Measurements from ENCODE around the gene CCDC50.

The CCDC50 gene

DNA sequence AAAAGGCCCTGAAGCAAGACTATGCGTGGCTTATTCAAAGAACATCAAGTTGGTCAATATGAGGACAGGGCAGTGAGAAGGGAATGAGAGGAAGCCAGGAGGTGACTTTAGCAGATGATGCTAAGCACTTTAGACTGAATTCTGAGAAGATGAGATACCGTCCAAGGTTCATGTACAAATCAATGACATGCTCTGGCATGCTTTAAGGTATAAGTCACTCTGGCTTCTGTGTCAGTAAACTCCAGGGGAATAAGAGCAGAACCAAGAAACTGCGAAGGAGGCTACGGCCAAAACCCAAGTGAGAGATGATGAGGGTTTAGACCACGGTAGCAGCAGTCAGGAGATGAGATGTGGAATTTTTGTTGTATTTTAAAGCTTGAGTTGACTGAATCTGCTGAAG lies 8.9 kb upstream of the CCDC50 start:
- DNase-seq = no peak

DNA sequence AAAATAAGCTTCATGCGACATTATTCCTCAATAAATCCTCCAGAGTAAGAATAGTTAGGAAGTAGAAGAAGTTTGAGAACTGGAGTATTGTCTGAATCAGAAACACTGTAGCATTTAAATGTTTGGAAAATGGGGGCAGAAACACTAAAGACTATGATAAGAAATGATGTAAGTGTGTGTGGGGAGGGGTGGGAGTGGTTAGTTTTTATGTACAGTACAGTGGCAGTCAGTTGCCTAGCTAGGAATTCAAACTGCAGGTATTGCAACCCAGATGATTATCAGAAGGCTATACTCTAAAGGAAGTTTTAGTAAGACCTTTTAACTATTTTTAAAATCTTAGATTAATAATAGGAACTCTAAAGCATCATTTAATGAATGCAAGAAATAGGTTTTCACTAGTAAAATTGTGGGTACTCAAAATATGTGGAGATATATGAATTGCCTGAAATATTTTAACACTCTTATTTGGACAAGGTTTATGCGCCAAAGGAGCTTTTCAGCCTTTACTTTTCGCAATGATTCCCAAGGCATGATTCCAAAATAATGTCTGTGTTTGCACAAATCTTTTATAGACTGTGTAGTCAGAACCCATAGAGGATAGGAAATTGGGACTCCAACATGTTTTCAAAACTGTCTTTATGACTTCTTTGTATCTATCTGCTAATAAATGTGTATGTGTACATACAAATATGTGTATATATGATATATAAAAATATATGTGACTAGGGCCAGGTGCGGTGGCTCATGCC lies 8.0 kb upstream of the CCDC50 start:
- DNase-seq = no peak

DNA sequence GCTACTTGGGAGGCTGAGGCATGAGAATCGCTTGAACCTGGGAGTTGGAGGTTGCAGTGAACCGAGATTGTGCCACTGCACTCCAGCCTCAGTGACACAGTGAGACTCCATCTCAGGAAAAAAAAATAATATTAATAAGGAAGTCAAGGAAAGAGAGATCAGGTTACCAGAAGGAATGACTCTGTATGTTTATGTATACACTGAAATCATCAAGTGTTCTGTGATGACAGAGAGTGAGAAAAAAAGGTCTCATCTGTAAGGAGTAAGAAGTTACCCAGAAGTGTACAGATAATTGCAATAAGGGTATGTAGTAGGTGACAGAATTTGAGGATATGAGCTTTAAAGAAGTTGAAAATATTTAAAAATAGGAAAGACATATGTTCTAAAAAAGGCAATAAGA lies 4.3 kb upstream of the CCDC50 start:
- no peak for DNase-seq

DNA sequence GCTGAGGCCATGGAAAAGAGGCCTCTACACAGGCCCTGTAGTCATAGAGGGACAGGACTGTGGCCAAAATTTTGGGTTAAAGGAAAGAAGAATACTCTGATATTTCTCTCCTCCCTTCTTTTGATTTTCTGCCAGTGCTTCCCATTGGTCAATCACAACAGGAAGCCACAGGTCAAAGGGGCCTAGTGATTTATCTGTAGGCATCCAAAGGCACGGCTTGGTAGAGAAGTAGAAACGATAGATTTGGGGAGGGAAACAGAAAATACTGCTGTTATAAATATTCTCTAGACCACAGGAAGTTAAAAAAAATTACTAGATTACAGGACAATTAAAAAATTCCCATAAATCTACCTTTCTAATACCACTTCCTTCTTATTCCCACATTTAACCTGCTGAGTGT lies 1.7 kb upstream of the CCDC50 start:
- no peak for DNase-seq

DNA sequence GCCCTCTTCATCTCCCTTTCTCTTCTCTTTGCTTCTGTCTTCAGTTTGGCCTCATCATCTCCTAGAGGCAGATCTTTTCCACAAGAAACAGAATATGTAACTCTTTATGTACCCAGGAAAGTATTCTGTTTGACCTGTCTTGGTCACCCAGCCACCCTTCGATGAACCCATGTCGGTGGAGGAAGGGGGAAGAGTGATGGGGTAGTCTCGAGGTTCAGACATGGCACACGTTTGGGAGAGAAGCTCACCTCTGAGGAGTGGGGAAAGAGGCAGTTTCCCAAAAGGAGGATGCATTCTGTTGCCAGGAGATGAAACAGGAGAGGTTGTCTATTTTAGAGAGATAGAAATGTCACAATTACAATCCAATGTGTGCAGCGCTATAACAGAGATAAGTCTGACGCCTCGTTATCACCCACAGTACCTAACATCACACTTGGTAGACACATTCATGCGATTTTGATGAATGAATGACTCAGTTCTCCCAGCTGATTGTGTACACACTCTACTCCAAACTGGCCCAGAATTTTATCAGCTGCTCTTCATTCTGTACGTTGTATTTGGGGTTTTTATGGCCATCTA lies 722 bp upstream of the CCDC50 start:
- no peak for DNase-seq

DNA sequence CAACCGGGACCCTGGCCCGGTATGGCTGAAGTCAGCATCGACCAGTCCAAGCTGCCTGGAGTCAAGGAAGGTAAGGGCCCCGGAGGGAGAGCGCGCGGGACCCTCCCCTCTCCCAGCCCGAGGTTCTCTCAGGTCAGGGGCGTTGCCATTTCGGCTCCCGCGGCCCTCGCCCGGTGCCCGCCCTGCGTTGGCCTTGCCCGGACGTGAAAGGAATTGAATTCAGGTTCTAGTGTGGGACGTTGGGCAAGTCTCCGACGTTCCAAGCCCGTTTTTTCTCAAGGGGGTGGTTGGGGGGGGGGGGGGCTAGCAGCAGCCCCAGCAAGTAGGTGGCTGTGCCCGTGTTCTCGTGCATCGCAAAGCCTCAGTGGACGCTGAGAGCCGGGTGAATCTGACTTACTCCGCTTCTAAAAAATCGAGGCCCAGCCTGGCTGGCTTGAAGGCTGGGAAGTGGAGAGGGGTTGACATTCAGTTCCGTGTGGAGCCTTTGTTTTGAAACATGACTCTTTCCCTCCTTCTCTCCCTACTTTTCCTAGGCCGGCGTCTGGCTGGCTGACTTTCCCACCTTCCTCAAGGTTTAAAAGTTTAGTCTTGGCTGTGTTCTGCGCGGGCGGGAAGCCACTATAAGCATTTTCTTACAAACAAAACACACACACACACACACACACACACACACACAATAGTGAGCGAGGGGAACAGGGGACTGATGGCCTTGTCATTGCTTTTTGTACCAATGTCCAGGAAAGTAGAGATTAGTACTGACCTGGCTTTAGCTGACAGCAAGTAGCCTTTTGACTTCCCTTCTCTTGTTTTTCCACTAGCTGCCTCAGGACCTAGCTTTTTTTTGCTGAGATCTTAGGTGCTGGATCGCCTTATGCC lies 698 bp downstream of the CCDC50 start, which contains the start of gene UTS2B:
Gene UTS2B (minus strand): TSS at position 873 of the 876 bp plus-strand sequence. CDS start 48,337 bp downstream, outside the sequence.
- no peak for DNase-seq

DNA sequence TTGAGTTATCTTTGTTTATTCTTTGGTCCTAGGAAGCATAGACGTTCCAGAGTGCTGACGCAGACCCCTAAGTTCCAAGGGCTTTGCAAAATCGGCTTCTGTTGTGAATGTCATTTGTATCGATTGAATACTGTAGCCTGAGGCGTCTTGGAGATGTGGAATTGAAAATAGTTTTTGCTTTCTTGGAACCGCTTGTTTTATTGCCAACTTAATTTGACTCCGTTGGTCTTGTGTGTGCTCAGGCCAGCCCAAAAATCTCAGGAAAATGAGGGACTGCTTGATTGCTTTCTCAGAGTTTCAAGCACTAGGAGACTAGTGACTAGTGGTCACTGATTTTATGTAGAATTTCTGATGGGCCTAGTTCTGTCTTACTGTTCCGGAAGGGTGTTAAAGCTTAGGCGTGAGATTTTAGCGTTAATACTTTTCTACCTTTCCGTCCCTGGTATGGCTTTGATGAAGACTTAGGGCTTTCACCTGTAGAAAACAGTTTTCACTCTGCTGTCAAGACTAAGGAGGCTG lies 1.4 kb downstream of the CCDC50 start:
- no peak for DNase-seq

DNA sequence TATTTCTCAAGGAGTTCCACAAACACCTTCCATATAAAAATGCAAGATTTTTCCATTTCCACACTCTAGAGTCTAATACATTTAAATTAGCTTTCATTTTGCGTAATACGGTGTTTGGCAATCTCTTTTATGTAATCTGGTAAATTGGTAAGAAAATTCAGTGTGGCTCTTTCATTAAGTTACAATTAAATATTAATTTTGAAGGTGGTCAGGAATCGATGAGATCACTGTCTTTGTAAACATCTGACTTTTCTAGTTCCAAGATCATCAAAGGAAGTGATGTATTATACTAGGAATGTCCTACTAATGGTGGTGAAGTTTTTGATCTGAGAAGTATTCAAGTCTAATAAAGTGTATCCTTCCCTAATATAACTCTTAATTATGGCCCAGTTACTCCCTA lies 2.2 kb downstream of the CCDC50 start:
- DNase-seq = no peak

DNA sequence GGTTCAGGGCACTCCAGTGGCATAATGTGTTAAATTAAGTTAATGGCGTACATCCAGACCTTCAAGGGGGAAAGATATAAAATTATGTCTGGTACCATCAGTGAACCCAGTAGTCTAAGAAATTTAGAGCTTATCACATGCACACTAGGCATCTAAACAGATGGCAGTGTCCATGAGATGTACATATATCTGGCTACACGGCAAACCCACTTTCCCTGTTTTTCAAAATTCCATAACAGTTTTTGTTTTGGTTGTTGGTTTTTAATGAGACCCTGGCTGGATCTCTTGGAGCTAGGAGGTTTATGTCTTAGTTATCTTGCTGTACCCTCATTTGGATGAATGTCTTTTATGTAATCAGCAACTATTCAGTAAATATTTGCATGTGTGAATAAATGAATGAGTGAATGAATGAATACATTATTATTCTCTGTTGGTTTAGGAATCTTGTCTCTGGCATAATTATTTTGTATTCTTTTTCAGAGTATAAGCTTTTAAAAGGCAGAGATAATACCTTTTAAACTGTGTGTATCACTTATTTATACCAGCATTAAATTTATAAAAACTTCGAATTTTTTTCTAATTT lies 4.2 kb downstream of the CCDC50 start:
- no peak for DNase-seq

DNA sequence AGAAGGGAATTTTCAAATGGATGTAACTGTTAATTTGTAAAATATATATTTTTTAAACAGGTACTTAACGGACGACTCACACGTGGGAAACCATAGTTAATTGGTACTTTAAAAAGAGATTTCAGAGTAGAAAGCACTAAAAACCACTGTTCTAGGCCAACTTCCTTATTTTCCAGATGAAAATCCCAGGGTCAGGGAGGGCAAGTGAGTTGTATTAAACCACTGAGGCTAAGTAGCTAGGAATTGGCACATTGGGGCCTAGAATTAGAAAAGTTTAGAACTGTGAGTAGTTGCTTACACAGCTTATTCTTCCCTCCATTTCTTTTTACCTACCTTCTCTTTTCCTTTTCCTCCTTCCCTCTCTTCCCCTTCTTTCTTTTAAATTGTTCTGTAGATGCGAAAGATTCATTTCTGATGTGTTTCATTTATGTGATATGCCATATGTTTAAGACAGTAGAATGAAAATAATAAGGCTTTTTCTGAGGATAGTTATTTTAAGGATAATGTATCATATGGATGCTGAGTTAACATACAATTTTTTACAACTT lies 5.2 kb downstream of the CCDC50 start:
- no peak for DNase-seq

DNA sequence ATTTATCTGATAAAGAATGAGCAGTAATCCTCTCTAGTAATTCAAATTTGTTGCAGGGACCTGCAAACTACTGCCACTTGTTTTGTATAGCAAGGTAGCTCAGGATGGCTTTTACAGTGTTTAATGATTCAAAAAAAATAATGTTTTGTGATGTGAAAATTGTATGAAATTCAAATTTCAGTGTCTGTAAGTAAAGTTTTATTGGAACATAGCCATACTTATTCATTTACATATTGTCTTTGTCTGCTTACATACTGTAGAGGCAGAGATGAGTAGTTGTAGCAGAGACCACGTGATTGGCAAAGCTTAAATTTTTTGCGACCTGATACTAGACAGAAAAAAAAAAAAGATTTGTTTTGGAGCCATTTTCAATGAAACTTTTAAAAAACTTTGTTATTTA lies 7.6 kb downstream of the CCDC50 start:
- no peak for DNase-seq

DNA sequence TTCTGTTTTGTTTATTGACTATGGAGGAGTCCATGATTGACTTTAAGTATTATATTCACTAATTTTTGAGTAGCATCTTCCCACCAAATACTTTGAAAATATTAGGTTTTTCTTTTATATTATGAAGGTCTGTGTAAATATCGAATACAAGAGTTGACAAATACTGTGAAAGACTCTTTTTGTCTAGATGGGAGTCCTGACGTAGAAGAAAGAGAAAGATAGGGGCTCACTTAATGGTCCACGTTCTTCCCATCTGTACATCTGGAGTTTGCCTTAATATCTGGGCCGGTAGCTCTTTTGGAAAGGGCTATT lies 8.9 kb downstream of the CCDC50 start:
- DNase-seq = no peak

DNA sequence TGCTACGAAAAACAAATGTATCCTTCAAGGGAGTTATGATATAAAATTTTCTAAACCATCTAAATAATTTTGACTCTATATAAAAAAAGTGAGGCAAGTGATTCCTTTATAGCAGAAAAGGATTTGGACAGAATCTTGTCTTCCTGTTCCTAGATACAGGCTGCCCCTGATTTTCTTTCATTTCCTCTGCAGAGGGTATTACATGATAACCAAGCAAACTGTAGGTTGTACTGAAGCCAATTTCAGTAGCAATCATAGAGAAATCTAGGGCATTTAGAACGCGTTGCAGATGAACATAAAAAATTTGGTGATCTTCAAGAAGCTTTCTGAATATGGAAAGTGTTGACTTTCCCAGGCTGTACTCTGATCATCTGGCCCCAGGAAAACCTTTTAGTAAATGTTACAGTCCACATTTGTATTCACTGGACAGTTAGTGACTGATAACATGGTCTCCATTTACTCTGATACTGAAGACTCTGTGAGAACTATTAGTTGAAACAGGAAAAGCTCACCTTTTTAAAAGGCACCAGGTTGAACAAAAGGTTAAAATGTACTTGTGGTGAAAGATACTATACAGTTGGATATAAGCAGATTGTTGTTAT lies 10.2 kb downstream of the CCDC50 start:
- no peak for DNase-seq

DNA sequence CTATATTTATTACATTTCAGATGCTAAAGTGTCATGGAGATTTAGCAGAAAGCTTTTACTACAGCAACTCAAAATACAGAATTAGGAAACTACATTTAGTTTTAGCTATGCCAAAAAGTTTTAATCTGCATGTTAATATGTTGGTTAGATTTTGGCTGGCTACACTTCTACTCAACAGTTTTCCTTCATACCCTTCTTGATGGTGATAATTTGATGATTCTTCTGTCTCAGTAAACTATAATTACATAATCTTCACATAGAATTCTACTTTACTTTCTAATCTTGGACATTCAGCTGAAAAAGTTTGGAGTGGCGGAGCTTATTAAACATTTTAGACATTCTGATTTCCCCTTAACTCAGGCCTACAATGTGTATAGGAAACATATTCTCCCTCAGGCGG lies 11.2 kb downstream of the CCDC50 start:
- no peak for DNase-seq

DNA sequence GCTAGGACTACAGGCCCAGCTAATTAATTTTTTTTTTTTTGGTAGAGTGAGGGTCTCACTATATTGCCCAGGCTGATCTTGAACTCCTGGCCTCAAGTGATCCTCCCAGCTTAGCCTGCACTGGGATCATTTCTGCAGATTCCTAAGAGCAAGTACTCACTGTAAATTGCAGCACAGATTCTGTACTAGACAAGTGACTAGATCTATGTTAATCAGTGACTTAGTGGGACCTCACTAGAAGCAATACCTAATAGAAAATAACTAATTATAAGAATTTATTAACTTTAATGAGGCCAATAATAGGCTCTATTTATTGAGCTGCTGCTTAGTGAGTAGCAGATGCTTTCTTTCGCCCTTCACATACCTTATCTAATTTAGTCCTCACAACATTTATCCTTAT lies 11.8 kb downstream of the CCDC50 start:
- DNase-seq = no peak

DNA sequence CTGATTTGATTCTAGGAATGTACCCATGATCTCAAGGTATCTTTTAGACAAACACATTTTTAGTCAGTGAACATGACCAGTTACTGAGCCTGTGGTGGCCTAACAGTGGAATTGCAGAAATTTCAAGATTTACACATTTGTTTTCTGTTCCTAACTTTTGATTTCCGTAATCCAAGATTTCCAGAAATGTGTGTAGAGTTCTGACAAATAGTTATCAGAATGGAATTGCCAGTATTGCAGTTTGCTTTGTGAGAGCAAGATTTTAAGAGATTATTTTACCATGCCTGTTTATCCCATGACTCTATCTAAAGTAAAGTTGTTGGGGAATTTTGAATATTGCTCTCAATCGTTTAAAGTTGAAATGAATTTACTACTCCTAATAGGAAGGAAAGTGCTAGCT lies 12.8 kb downstream of the CCDC50 start:
- DNase-seq = no peak

DNA sequence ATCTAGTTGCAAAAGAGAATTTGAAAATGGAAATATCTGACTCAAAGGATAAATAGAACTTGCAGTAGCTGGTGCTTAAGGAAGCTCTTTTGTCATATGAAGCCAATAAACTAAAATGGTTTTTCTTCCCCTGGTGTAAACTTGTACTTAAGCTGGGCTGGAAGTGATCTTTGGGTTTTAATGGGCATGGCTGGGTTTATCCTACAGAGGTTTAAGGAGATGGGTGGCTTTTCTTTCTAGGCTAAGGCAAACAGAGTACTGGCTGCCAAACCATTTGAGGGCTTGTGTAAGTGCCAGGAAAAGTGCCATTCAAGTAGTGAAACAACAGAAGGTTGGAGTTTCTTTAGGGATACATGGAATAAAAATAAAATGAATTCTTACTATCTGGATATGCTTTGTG lies 13.2 kb downstream of the CCDC50 start:
- no peak for DNase-seq

DNA sequence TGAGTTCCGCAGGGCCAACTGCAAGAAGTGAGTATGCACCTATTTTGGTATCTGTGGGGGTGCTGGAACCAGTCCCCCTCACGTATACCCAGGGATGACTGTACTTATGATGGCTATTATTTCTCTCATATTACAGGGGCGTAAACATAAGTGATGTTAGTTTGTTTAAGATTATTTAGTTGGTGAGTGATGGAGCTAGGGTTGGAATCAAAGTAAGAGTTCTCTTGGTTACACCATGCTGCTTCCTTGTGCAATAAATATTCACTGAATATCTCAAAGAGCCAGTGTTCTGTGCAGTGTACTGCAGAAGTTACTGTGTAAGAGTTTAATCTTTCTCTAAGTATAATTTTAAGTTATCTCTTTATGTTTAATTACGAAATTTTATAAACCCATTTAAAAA lies 13.9 kb downstream of the CCDC50 start:
- DNase-seq = no peak

DNA sequence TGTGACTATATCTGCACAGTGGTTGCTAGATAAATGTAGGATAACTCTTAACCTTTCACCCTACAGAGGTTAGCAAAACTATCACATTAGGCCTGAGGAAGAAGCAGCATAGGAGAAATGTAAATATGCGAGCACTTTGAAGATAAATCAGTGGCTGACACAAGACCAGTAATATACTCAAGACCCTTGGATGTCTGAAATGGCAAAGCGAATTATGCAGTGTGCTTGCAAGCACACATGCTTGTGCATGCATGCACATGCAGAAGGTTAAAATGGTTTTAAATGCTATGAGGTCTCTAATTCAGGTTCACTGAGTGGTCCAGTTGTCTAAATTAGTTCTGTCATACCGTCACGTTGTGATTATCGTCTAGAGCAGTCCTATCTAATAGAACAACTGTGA lies 14.7 kb downstream of the CCDC50 start:
- no peak for DNase-seq

DNA sequence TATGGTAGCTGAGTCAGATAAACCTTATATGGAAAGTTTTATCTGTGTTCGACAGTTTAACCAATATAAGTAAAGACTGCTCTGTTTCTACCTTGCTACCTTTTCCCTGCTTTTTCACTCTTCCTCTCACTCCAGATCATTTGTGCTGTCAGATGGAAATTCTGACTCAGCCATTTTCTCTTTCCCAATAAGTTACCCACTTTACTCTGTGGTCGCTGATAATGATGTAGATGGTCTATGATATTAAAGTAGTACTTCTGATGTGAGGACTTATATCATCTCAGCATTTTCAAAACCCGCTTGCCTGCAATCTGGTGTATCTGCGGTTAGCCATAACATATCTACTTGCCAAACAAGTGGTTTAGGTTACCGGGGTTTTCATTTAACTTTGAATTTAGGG lies 16.1 kb downstream of the CCDC50 start:
- no peak for DNase-seq

DNA sequence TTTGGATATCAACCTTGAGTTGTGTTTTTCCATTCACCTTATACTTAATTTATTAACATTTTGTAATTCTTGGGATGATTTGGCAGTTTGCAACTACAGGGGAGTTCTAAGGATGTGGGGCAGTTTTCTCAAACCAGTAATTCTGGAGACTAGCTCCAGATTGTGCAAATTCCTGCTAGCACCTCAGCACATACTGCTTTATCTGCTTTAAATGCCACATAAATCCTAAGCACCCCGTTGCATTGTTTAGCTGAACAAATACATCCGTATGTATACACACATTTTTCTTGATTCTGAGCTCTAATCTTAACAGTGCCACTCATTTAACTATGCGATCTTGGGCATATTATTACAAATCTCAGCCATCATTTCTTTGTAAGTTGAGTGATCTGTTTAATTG lies 18.0 kb downstream of the CCDC50 start:
- no peak for DNase-seq

DNA sequence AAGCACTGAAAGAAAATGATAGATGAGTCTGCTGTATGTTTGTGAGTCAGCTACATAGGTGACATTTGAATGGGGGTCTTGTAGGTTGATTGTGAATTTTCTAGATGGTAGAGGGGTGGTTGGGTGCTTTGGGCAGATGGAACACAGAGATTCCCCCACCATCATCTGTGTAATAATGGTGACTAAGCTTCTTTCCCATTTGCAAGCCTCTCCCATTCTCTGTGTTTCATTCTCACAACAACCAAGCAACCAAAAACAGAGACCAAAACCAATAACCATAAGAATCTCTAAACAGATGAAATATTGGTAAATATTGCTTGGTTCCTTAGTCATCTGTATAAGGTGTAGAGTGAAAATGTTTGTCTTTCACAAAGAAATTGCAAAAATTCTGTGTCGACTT lies 18.9 kb downstream of the CCDC50 start:
- no peak for DNase-seq
